Measurements from ENCODE around the gene SPTBN1.
A peak's percentile ranks its signal among the peaks of the same experiment; 100 is the strongest.

Gene SPTBN1

GRCh38 chr2:54578648-54579045 lies 122.5 kb downstream of the SPTBN1 start:
- DNase-seq, result no peak

- DNase-seq, result no peak
Measured at GRCh38 chr2:54579061-54579681, 123.0 kb downstream of the SPTBN1 start.

GRCh38 chr2:54579682-54580620 lies 123.8 kb downstream of the SPTBN1 start:
- DNase-seq, result peak; percentile 36

- no peak for DNase-seq
Measured at GRCh38 chr2:54581326-54582039, 125.4 kb downstream of the SPTBN1 start.

GRCh38 chr2:54582987-54583386 lies 126.9 kb downstream of the SPTBN1 start:
- no peak for DNase-seq

GRCh38 chr2:54584598-54584997 lies 128.5 kb downstream of the SPTBN1 start:
- no peak for DNase-seq

- no peak for DNase-seq
Measured at GRCh38 chr2:54585136-54585733, 129.1 kb downstream of the SPTBN1 start.

- no peak for DNase-seq
Measured at GRCh38 chr2:54586062-54586461, 129.9 kb downstream of the SPTBN1 start.

- no peak for DNase-seq
Measured at GRCh38 chr2:54586494-54586893, 130.4 kb downstream of the SPTBN1 start.

GRCh38 chr2:54587171-54588016 lies 131.3 kb downstream of the SPTBN1 start:
- no peak for DNase-seq

- DNase-seq, result no peak
Measured at GRCh38 chr2:54588244-54588899, 132.2 kb downstream of the SPTBN1 start.

- no peak for DNase-seq
Measured at GRCh38 chr2:54589038-54589339, 132.9 kb downstream of the SPTBN1 start.

- DNase-seq, result no peak
Measured at GRCh38 chr2:54589340-54590215, 133.5 kb downstream of the SPTBN1 start.

- no peak for DNase-seq
Measured at GRCh38 chr2:54590216-54591120, 134.3 kb downstream of the SPTBN1 start.

- no peak for DNase-seq
Measured at GRCh38 chr2:54591551-54591950, 135.4 kb downstream of the SPTBN1 start.

- no peak for DNase-seq
Measured at GRCh38 chr2:54593249-54593648, 137.1 kb downstream of the SPTBN1 start.

- DNase-seq, result no peak
Measured at GRCh38 chr2:54594048-54594447, 137.9 kb downstream of the SPTBN1 start.

GRCh38 chr2:54595161-54595803 lies 139.2 kb downstream of the SPTBN1 start:
- DNase-seq, result no peak

Measured in stimulated activated naive CD4-positive, alpha-beta T cell treated with Interleukin-2 at 50 U/mL for 16 hours (primary cell).